OCI-LY7 (cell line): ENCODE measurements around the gene SLC25A39. TPM values are rescaled to one million over a fixed set of nuclear protein-coding genes. Genes with fewer than 3 reads are reported as not detected.

Experiments used
- BruUV-seq: library from RNA; stranded (reverse); fragments of 400-500 nt; replicated peaks from 2 replicates; lab custom pipeline; 2021; lab: Mats Ljungman, UMichigan
- CTCF ChIA-PET: fragments of 300-600 bp; sonication (Branson Sonifier 250); formaldehyde crosslinking; loops from one replicate; lab custom pipeline; 2022; ENCODE audit warnings: antibody characterized with exemption; ENCODE audit not compliant: unreplicated experiment; lab: Charles Lee
- POLR2A ChIA-PET: fragments of 300-600 bp; sonication (Branson Sonifier 250); formaldehyde crosslinking; loops from one replicate; lab custom pipeline; 2022; ENCODE audit warnings: antibody characterized with exemption; lab: Charles Lee
- DNase-seq: peaks from one replicate; pipeline ENCODE4 v3.0.0-alpha.2; 2015; ENCODE audit warnings: low spot score
- H2AFZ ChIP-seq: fragments of 200-600 bp; sonication (generic), shearing (Covaris generic); 2 replicates; pipeline ENCODE4 v1.6.1; 2014; ENCODE audit warnings: mild to moderate bottlenecking, antibody characterized with exemption, low read length, moderate library complexity
- H3K27ac ChIP-seq: fragments of 200-600 bp; sonication (generic); 2 replicates; pipeline ENCODE4 v1.5.1; 2014; ENCODE audit warnings: mixed run types, low read depth, mild to moderate bottlenecking, moderate library complexity, low read length, inconsistent platforms; ENCODE audit not compliant: poor library complexity, severe bottlenecking
- H3K36me3 ChIP-seq: fragments of 200-600 bp; sonication (generic); 2 replicates; pipeline ENCODE4 v1.6.1; 2014; ENCODE audit warnings: mild to moderate bottlenecking, antibody characterized with exemption, low read length, moderate library complexity, mixed read lengths; ENCODE audit not compliant: insufficient read depth
- H3K4me1 ChIP-seq: fragments of 200-600 bp; sonication (generic); 2 replicates; pipeline ENCODE4 v1.5.1; 2014; ENCODE audit warnings: mild to moderate bottlenecking, low read length; ENCODE audit not compliant: insufficient read depth, poor library complexity, severe bottlenecking
- H3K4me2 ChIP-seq: fragments of 200-600 bp; sonication (generic); 2 replicates; pipeline ENCODE4 v1.6.1; 2014; ENCODE audit warnings: mild to moderate bottlenecking, low read length
- H3K4me3 ChIP-seq: fragments of 200-600 bp; sonication (generic); 2 replicates; pipeline ENCODE4 v1.5.1; 2014; ENCODE audit warnings: mild to moderate bottlenecking, low read depth, low read length; ENCODE audit not compliant: poor library complexity, severe bottlenecking
- H3K79me2 ChIP-seq: fragments of 200-600 bp; sonication (generic); 2 replicates; pipeline ENCODE4 v1.6.1; 2016; ENCODE audit warnings: low read depth, mild to moderate bottlenecking, low read length, moderate library complexity, mixed read lengths; ENCODE audit not compliant: insufficient read depth
- H3K9me2 ChIP-seq: fragments of 200-600 bp; sonication (generic); 2 replicates; pipeline ENCODE4 v1.6.1; 2016; ENCODE audit warnings: mild to moderate bottlenecking, low read length, mixed read lengths; ENCODE audit not compliant: insufficient read depth
- H3K9me3 ChIP-seq: fragments of 200-600 bp; sonication (generic); 2 replicates; pipeline ENCODE4 v1.6.1; 2014; ENCODE audit warnings: mild to moderate bottlenecking, mixed run types, low read length, mixed read lengths
- H4K20me1 ChIP-seq: fragments of 200-600 bp; sonication (generic); 2 replicates; pipeline ENCODE4 v1.6.1; 2014; ENCODE audit warnings: mild to moderate bottlenecking, antibody characterized with exemption, low read length, moderate library complexity, mixed read lengths; ENCODE audit not compliant: insufficient read depth
- EZH2phosphoT487 ChIP-seq: fragments of 200-600 bp; sonication (generic); IDR thresholded peaks from 2 replicates; pipeline ENCODE4 v1.6.1; 2018; ENCODE audit warnings: low read depth, borderline replicate concordance, mild to moderate bottlenecking, mixed run types, antibody characterized with exemption, low read length, moderate library complexity, mixed read lengths
- intact Hi-C: fragments of 100-400 bp; cut with micrococcal nuclease; formaldehyde crosslinking; loops from one replicate; pipeline ENCODE4 v1.10.0; 2022; ENCODE audit not compliant: unreplicated experiment
- total RNA-seq, 2 experiments: library from RNA; depleted of rRNA in 1 of 2; stranded (reverse); fragments of >200 nt in 1 of 2; shearing (Covaris generic) in 1 of 2; gene quantifications; 2 replicates each; pipeline ENCODE4 v1.2.3, GENCODE V29; 2014 to 2022
- TF ChIP-seq, protein P1 (sequence below): fragments of 200-600 bp; sonication (generic); conservative IDR thresholded peaks from 2 replicates; pipeline ENCODE4 v1.5.1; 2014; ENCODE audit warnings: mild to moderate bottlenecking, antibody characterized with exemption, low read length, moderate library complexity, mixed read lengths

SLC25A39 gene
- total RNA-seq, 2 experiments from 2014 or later = 156 to 159 TPM

DNA sequence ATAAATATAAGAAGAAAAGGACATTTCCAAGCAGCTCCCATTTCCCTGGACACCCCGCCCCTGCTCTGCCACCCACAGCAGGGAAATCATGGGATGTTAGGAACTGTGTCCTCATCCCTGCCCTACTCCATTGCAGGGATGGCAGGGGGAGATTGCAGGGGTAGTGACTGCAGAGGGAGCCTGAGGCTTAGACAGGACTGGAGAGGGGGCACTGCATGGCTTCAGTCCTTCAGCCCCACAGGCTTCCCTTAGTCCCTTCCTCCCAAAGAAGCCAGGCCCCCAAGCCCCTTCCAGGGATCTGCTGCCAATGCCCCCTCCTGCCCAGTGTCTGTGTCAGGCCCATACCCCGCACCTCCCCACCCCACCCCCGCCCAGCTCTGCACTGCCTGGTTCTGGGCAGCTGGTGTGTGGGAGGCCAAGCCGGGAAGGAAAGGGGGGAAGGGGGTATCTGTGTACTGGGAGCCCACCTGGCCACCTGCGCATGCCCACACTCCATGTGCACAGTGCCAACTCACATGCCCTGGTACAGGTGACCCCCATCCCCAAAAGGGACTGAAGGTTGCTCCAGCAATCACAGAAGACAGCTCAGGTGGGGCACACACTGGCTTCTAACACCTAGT, 13.0 kb downstream of the SLC25A39 start:
- Histone ChIP-seq H3K9me2 (no peaks in the 10 kb centered on the region), H3K4me1 (peaks cover 19% of the 10 kb centered on the region), H4K20me1 (no peaks in the 10 kb centered on the region), H2AFZ (no peak overlapping the region), H3K27ac (no peak overlapping the region), H3K36me3 (no peaks in the 10 kb centered on the region), H3K4me2 (no peak overlapping the region), H3K4me3 (no peak overlapping the region), H3K79me2 (no peaks in the 10 kb centered on the region), H3K9me3 (no peaks in the 10 kb centered on the region)
- TF ChIP-seq EZH2phosphoT487 = no peak
- TF ChIP-seq, protein P1, sequence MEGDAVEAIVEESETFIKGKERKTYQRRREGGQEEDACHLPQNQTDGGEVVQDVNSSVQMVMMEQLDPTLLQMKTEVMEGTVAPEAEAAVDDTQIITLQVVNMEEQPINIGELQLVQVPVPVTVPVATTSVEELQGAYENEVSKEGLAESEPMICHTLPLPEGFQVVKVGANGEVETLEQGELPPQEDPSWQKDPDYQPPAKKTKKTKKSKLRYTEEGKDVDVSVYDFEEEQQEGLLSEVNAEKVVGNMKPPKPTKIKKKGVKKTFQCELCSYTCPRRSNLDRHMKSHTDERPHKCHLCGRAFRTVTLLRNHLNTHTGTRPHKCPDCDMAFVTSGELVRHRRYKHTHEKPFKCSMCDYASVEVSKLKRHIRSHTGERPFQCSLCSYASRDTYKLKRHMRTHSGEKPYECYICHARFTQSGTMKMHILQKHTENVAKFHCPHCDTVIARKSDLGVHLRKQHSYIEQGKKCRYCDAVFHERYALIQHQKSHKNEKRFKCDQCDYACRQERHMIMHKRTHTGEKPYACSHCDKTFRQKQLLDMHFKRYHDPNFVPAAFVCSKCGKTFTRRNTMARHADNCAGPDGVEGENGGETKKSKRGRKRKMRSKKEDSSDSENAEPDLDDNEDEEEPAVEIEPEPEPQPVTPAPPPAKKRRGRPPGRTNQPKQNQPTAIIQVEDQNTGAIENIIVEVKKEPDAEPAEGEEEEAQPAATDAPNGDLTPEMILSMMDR = no peak
- DNase-seq = no peak
- intact Hi-C loops = no loop called here
- CTCF ChIA-PET = no interaction called here
- POLR2A ChIA-PET = no interaction called here
- BruUV-seq = no TSS peak

DNA sequence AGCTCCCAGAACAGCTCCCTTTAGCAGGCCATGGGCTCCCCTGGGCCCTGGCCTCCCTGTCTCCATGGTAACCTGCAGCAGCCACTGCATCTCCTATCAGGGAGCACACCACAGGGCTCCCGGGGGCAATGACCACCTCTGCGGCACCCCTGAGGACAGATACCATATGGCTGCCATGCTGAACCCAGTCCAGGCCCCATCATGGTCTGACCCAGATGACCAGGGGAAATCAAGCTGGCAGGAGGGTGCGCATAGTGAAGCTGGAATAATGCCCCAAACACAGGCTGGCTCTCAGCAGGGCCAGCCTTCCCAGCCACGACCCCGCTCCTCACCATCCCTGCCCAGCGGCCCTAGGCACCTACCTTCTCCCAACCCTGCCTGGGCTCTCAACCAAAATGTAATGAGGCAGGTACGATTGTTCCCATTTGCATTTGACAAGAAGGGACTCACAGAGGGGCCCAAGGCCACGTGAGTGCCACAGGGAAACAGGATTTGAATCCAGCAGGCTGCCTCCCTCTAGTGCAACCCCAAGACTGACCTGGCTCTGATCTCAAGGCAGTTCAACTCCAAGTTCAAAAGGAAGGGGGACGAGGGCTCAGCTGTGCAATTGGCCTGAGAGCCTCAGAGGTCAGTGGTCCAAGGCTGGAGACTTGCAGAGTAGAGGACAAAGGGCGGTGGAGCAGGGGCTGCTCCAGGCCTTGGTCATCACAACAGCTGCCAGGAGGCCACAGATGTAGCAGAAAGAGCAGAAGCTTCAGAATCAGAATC, 13.8 kb downstream of the SLC25A39 start:
- no peak overlapping the region for H3K27ac ChIP-seq
- no peaks in the 10 kb centered on the region for H3K79me2 ChIP-seq
- H4K20me1 ChIP-seq = no peaks in the 10 kb centered on the region
- intact Hi-C loops = no loop called here
- no TSS peak for BruUV-seq
- H3K4me1 ChIP-seq = peaks cover 19% of the 10 kb centered on the region
- H3K4me2 ChIP-seq = no peak overlapping the region
- ChIA-PET POLR2A (interaction anchor here (0.6 kb wide), 1 partner anchor 222 kb away, joined by 3 read pairs; no protein-coding TSS in a partner anchor), CTCF (no interaction called here)
- H3K9me3 ChIP-seq = no peaks in the 10 kb centered on the region
- no peak for DNase-seq
- TF ChIP-seq, protein P1 = no peak
- TF ChIP-seq EZH2phosphoT487 = no peak
- no peaks in the 10 kb centered on the region for H3K36me3 ChIP-seq
- no peak overlapping the region for H2AFZ ChIP-seq
- H3K4me3 ChIP-seq = no peak overlapping the region
- no peaks in the 10 kb centered on the region for H3K9me2 ChIP-seq

DNA sequence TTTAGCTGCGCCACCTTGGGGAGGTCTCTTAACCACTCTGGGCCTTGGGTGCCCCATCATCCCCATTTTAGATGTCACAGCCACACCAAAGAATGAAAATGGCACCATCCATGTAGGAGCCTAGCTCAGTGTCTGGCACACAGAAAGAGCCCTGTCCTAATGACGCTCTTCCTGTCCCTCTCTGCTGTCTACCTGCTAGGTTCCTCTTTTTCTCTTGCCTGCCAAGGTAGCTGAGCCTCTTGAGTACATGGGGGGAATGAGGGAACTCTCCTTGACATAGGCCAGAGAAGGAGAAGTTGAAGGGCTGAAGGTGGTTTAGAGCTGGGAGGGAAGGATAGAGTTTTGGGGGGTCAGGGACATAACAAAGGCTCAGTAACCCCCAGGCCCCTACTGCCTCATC, 14.4 kb downstream of the SLC25A39 start:
- POLR2A ChIA-PET = interaction anchor here (0.6 kb wide), 1 partner anchor 222 kb away, joined by 3 read pairs; no protein-coding TSS in a partner anchor
- Histone ChIP-seq H4K20me1 (no peaks in the 10 kb centered on the region), H3K27ac (no peak overlapping the region), H3K4me3 (no peak overlapping the region), H3K36me3 (no peaks in the 10 kb centered on the region), H3K9me3 (no peaks in the 10 kb centered on the region), H3K9me2 (no peaks in the 10 kb centered on the region), H3K4me2 (no peak overlapping the region), H3K4me1 (peaks cover 19% of the 10 kb centered on the region), H3K79me2 (no peaks in the 10 kb centered on the region), H2AFZ (no peak overlapping the region)
- TF ChIP-seq EZH2phosphoT487 = no peak
- TF ChIP-seq, protein P1 = no peak
- CTCF ChIA-PET = no interaction called here
- DNase-seq = no peak
- BruUV-seq = no TSS peak
- intact Hi-C loops = no loop called here
